Activated T-helper 1 cell treated with anti-CD3 and anti-CD28 coated beads, Interleukin-12 subunit alpha, Interleukin-12 subunit beta, Interleukin-2, Interleukin-4 antibody, amounts not matched to agents 30 ng/mL and 10 ng/mL and 1 ng/mL, durations not matched to agents 14 hours and 24 hours and 36 hours (primary cell): ENCODE results near the gene TUBG2. TPM values are rescaled to one million over a fixed set of nuclear protein-coding genes. Genes with fewer than 3 reads are reported as not detected.
A peak's percentile ranks its signal among the peaks of the same experiment; 100 is the strongest.

Experiments
- DNase-seq: peaks from one replicate; pipeline ENCODE4 v3.0.0; 2021; ENCODE audit warnings: low spot score
- H3K27ac Mint-ChIP-seq: one replicate; pipeline ENCODE4 v1.8.0; 2021; ENCODE audit warnings: mild to moderate bottlenecking, mixed read lengths
- H3K27me3 Mint-ChIP-seq: one replicate; pipeline ENCODE4 v1.8.0; 2022; ENCODE audit warnings: mild to moderate bottlenecking, moderate library complexity, mixed read lengths; ENCODE audit not compliant: insufficient read depth
- H3K36me3 Mint-ChIP-seq: one replicate; pipeline ENCODE4 v1.8.0; 2021; ENCODE audit warnings: low read depth, mixed read lengths
- H3K4me1 Mint-ChIP-seq: one replicate; pipeline ENCODE4 v1.8.0; 2021; ENCODE audit warnings: low read depth, mixed read lengths
- H3K4me3 Mint-ChIP-seq: one replicate; pipeline ENCODE4 v1.8.0; 2021; ENCODE audit warnings: mild to moderate bottlenecking, moderate library complexity, mixed read lengths
- H3K9me3 Mint-ChIP-seq: one replicate; pipeline ENCODE4 v1.8.0; 2021; ENCODE audit warnings: mixed read lengths
- intact Hi-C: fragments of 100-400 bp; cut with micrococcal nuclease; formaldehyde crosslinking; loops from one replicate; pipeline ENCODE4 v1.15.1; 2024
- total RNA-seq: library from RNA; stranded (reverse); gene quantifications from 2 replicates; pipeline ENCODE4 v1.2.3, GENCODE V29; 2022

The TUBG2 gene
- total RNA-seq, 1 donor from 2014 or later: 9.1 TPM

DNA sequence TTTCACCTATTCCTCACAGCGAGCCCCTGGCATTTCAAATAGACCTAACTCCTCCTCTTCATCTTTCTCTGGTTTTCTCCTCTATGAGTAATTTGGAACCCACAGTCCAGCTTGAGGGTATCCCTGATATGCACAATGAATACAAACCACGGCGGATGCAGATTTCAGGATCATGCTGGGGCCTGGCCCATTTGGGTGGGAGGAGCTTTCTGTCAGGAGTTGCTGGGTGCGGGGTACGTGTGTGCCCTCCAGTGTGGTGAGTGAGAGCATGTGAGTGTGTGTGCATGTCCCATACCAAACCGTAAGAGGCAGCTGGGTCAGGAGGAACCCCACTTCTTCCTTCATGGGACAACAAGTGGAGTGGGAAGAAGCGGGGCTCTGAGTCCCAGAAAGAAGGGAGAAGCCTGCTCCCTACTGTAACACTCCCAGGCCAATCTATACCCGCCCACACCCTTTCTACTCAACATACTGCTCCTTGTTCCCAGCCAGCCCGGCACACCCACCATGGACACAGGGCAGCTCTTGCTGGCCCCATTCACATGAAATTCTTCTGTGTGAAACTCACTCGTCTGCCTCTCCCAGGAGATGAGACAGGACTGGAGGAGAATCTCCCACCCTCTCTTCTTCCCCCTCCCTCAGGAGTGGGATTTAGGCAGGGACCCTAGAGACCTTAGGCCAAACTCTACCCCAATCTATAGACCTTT lies 41.7 kb downstream of the TUBG2 start:
- Mint-ChIP-seq H3K4me1 (peaks cover 10% of the 10 kb centered on the region), H3K27me3 (peaks cover 9% of the 10 kb centered on the region), H3K4me3 (no peak overlapping the region), H3K9me3 (no peaks in the 10 kb centered on the region), H3K36me3 (peaks cover 51% of the 10 kb centered on the region), H3K27ac (no peak overlapping the region)
- no peak for DNase-seq
- intact Hi-C loops: no loop called here

DNA sequence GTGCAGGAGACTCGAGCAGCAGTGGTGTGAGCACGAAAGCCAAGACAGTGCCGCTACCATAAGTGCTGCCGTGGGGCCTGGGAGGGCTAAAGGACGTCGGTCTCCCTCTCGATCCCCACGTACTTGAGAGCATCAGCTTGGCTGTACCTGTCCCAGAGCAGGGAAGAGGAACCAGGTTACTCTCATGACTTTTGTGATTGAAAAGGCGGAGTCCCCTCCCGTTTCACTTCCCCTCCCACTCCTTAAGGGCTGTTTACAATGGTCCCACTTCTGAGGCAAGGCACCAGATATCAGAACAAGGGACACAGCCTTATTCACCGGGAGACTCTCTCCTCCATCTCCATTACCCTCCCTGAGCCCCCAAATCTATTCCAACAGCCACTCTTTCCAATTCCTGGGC lies 43.4 kb downstream of the TUBG2 start:
- intact Hi-C loops: no loop called here
- Mint-ChIP-seq H3K4me1 (peaks cover 14% of the 10 kb centered on the region), H3K27ac (no peak overlapping the region), H3K36me3 (peaks cover 58% of the 10 kb centered on the region), H3K4me3 (no peak overlapping the region), H3K9me3 (no peaks in the 10 kb centered on the region), H3K27me3 (peaks cover 9% of the 10 kb centered on the region)
- no peak for DNase-seq

DNA sequence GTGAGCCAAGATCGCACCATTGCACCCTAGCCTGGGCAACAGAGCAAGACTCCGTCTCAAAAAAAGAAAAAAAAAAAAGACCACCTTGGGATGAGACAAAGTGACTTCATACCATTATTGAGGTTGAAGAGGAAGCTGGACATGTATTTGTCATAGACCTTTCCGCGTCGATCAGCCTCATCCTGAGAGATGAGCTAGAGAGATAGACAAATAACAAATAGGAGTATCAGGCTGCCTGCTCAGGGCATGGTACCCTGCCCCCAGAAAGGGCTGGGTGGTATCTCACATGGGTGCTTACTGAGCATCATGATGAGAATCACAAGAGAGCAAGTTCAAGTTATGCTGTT lies 45.4 kb downstream of the TUBG2 start:
- intact Hi-C loops: no loop called here
- no peaks in the 10 kb centered on the region for H3K9me3 Mint-ChIP-seq
- H3K27me3 Mint-ChIP-seq: peaks cover 4% of the 10 kb centered on the region
- H3K4me1 Mint-ChIP-seq: peaks cover 14% of the 10 kb centered on the region
- H3K36me3 Mint-ChIP-seq: peaks cover 72% of the 10 kb centered on the region
- DNase-seq: no peak
- no peak overlapping the region for H3K4me3 Mint-ChIP-seq
- no peak overlapping the region for H3K27ac Mint-ChIP-seq

- Mint-ChIP-seq H3K27ac (no peak overlapping the region), H3K4me3 (no peak overlapping the region), H3K36me3 (peaks cover 74% of the 10 kb centered on the region), H3K9me3 (no peaks in the 10 kb centered on the region), H3K27me3 (peaks cover 4% of the 10 kb centered on the region), H3K4me1 (peaks cover 14% of the 10 kb centered on the region)
- intact Hi-C loops: loop anchor here (1.0 kb wide), 1 partner anchor 26 kb away; no protein-coding TSS in a partner anchor
- DNase-seq: peak; percentile 14
These were observed 45.9 kb downstream of the TUBG2 start for GRCh38 chr17:42704837-42705494.

- H3K4me3 Mint-ChIP-seq: no peak overlapping the region
- peaks cover 75% of the 10 kb centered on the region for H3K36me3 Mint-ChIP-seq
- H3K9me3 Mint-ChIP-seq: no peaks in the 10 kb centered on the region
- peaks cover 2% of the 10 kb centered on the region for H3K27me3 Mint-ChIP-seq
- intact Hi-C loops: no loop called here
- no peak for DNase-seq
- H3K27ac Mint-ChIP-seq: no peak overlapping the region
- H3K4me1 Mint-ChIP-seq: peaks cover 14% of the 10 kb centered on the region
These were observed 47.6 kb downstream of the TUBG2 start for GRCh38 chr17:42706732-42707131.

GRCh38 chr17:42708588-42708987 lies 49.5 kb downstream of the TUBG2 start:
- intact Hi-C loops: no loop called here
- Mint-ChIP-seq H3K9me3 (no peaks in the 10 kb centered on the region), H3K4me1 (peaks cover 14% of the 10 kb centered on the region), H3K27ac (no peak overlapping the region), H3K4me3 (no peak overlapping the region), H3K27me3 (no peaks in the 10 kb centered on the region), H3K36me3 (peaks cover 69% of the 10 kb centered on the region)
- DNase-seq: no peak

DNA sequence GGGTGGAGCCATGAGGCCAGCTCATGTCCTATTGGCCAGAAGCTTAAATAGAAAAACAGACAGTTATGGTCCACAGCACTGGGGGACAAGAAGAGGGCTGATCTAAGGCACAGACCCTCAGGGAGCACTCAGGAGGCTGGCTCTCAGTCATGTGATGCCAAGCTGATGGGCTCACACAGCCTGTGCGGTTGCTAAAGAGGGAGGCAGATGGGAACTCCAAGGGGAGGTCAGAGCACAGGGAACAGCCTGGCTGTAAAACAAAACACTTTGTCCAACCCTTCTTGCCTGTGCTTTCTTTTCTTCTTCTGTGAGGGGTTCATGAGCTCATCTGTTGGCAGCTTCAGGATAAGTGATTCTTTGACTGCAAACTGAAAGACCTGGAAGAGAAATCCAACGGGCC lies 50.5 kb downstream of the TUBG2 start:
- H3K4me1 Mint-ChIP-seq: peaks cover 12% of the 10 kb centered on the region
- no peaks in the 10 kb centered on the region for H3K27me3 Mint-ChIP-seq
- no peak overlapping the region for H3K4me3 Mint-ChIP-seq
- H3K27ac Mint-ChIP-seq: no peak overlapping the region
- peaks cover 65% of the 10 kb centered on the region for H3K36me3 Mint-ChIP-seq
- no peak for DNase-seq
- intact Hi-C loops: no loop called here
- H3K9me3 Mint-ChIP-seq: no peaks in the 10 kb centered on the region

Other genes starting within 250 kb of the TUBG2 start
- gene CAVIN1, start 236.0 kb upstream of the TUBG2 start, total RNA-seq: 0.91 and 0.96 TPM in 2 replicates
- gene ATP6V0A1, start 200.4 kb upstream of the TUBG2 start, total RNA-seq: 23.2 and 27.1 TPM in 2 replicates
- gene NAGLU, start 123.0 kb upstream of the TUBG2 start, total RNA-seq: 18.2 and 20.8 TPM in 2 replicates
- 0.49 and 0.78 TPM in 2 replicates for gene HSD17B1, start 106.4 kb upstream of the TUBG2 start, total RNA-seq
- gene COASY, start 97.1 kb upstream of the TUBG2 start, total RNA-seq: 93.1 and 95.4 TPM in 2 replicates
- 74.1 and 75.4 TPM in 2 replicates for gene MLX, start 92.2 kb upstream of the TUBG2 start, total RNA-seq
- 27.6 and 31.5 TPM in 2 replicates for gene PSMC3IP, start 81.6 kb upstream of the TUBG2 start, total RNA-seq
- 41.1 and 43.4 TPM in 2 replicates for gene RETREG3, start 49.9 kb upstream of the TUBG2 start, total RNA-seq
- gene TUBG1, start 49.6 kb upstream of the TUBG2 start, total RNA-seq: 90.0 and 95.2 TPM in 2 replicates
- gene PLEKHH3, start 17.7 kb downstream of the TUBG2 start, total RNA-seq: 0.52 and 0.76 TPM in 2 replicates
- gene CCR10, start 22.6 kb downstream of the TUBG2 start, total RNA-seq: 0.15 and 0.21 TPM in 2 replicates
- gene CNTNAP1, start 23.2 kb downstream of the TUBG2 start, total RNA-seq: 1.8 and 2.2 TPM in 2 replicates
- gene EZH1, start 85.8 kb downstream of the TUBG2 start, total RNA-seq: 35.6 and 40.0 TPM in 2 replicates
- not detected in 2 replicates for gene RAMP2, start 101.9 kb downstream of the TUBG2 start, total RNA-seq
- 93.6 and 97.0 TPM in 2 replicates for gene VPS25, start 114.2 kb downstream of the TUBG2 start, total RNA-seq
- 0.12 and 0.29 TPM in 2 replicates for gene WNK4, start 121.3 kb downstream of the TUBG2 start, total RNA-seq
- gene COA3, start 139.4 kb downstream of the TUBG2 start, total RNA-seq: 53.5 and 59.3 TPM in 2 replicates
- gene CNTD1, start 139.6 kb downstream of the TUBG2 start, total RNA-seq: not detected in 2 replicates
- gene BECN1, start 165.0 kb downstream of the TUBG2 start, total RNA-seq: 100 and 110 TPM in 2 replicates
- gene PSME3, start 174.1 kb downstream of the TUBG2 start, total RNA-seq: 217 and 220 TPM in 2 replicates
- gene AOC2, start 185.3 kb downstream of the TUBG2 start, total RNA-seq: 3.6 and 4.0 TPM in 2 replicates
- 1.9 and 3.7 TPM in 2 replicates for gene AOC3, start 191.9 kb downstream of the TUBG2 start, total RNA-seq
- not detected in 2 replicates for gene G6PC1, start 241.5 kb downstream of the TUBG2 start, total RNA-seq